ENCODE measurements around the gene KAZN.

DNA sequence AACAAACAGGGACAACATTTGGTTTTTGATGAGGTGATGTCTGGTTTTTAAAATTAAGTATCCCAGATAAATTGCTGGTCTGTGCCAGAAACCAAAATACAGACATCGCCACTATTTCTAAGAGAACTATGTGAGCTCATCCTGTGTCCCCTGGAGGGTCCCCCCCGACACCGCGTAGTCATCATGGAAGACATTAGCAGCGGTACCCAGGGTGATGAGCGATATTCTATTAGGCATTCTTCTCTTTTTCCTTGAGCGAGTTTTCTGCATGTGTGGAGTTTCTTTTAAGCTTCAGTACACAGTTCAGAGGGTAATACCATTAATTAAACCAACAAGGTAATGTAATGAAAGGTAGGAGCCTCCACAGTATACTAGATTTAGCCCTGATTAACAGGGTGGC is 26.5 kb downstream of the KAZN start:
- TF ChIP-seq, protein P1, sequence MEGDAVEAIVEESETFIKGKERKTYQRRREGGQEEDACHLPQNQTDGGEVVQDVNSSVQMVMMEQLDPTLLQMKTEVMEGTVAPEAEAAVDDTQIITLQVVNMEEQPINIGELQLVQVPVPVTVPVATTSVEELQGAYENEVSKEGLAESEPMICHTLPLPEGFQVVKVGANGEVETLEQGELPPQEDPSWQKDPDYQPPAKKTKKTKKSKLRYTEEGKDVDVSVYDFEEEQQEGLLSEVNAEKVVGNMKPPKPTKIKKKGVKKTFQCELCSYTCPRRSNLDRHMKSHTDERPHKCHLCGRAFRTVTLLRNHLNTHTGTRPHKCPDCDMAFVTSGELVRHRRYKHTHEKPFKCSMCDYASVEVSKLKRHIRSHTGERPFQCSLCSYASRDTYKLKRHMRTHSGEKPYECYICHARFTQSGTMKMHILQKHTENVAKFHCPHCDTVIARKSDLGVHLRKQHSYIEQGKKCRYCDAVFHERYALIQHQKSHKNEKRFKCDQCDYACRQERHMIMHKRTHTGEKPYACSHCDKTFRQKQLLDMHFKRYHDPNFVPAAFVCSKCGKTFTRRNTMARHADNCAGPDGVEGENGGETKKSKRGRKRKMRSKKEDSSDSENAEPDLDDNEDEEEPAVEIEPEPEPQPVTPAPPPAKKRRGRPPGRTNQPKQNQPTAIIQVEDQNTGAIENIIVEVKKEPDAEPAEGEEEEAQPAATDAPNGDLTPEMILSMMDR (conservative IDR thresholded peaks at IDR 0.05): no peak
- no peak for TF ChIP-seq EZH2 (IDR thresholded peaks at IDR 0.05; ENCODE audit: low read depth)
